H9 (cell line): ENCODE data around the gene LRRC26. TPM values are rescaled to one million over a fixed set of nuclear protein-coding genes. Genes with fewer than 3 reads are reported as not detected.
A peak's percentile ranks its signal among the peaks of the same experiment; 100 is the strongest.

ENCODE experiments used
- DNase-seq: peaks from one replicate; pipeline ENCODE4 v3.0.0-alpha.2; 2017
- H2AFZ ChIP-seq: one replicate; pipeline ENCODE4 v1.6.1; 2013; ENCODE audit warnings: mild to moderate bottlenecking, low read length, control low read depth, moderate library complexity
- H2AK5ac ChIP-seq: 2 replicates; pipeline ENCODE4 v1.6.1; 2013; ENCODE audit warnings: low read length, control low read depth, mixed read lengths; ENCODE audit not compliant: insufficient read length
- H2BK120ac ChIP-seq: one replicate; pipeline ENCODE4 v1.6.1; 2013; ENCODE audit warnings: low read depth, mild to moderate bottlenecking, low read length, control low read depth, inconsistent platforms; ENCODE audit not compliant: poor library complexity, severe bottlenecking
- H2BK12ac ChIP-seq: 2 replicates; pipeline ENCODE4 v1.6.1; 2013; ENCODE audit warnings: low read length, control low read depth, mixed read lengths, low read depth; ENCODE audit not compliant: insufficient read length
- H2BK15ac ChIP-seq: 2 replicates; pipeline ENCODE4 v1.6.1; 2013; ENCODE audit warnings: low read depth, low read length, control low read depth
- H2BK20ac ChIP-seq: one replicate; pipeline ENCODE4 v1.6.1; 2013; ENCODE audit warnings: low read depth, mild to moderate bottlenecking, low read length, control low read depth, inconsistent platforms; ENCODE audit not compliant: poor library complexity, severe bottlenecking
- H2BK5ac ChIP-seq: 2 replicates; pipeline ENCODE4 v1.6.1; 2013; ENCODE audit warnings: low read length, control low read depth, mixed read lengths; ENCODE audit not compliant: insufficient read length
- H3K14ac ChIP-seq: 2 replicates; pipeline ENCODE4 v1.6.1; 2013; ENCODE audit warnings: low read length, control low read depth; ENCODE audit not compliant: insufficient read depth
- H3K18ac ChIP-seq: 2 replicates; pipeline ENCODE4 v1.6.1; 2013; ENCODE audit warnings: low read depth, mild to moderate bottlenecking, mixed read lengths, low read length, control low read depth; ENCODE audit not compliant: insufficient read length
- H3K23ac ChIP-seq: 2 replicates; pipeline ENCODE4 v1.6.1; 2013; ENCODE audit warnings: low read length, control low read depth, mixed read lengths, low read depth; ENCODE audit not compliant: insufficient read length
- H3K23me2 ChIP-seq: 2 replicates; pipeline ENCODE4 v1.6.1; 2013; ENCODE audit warnings: low read depth, mild to moderate bottlenecking, mixed read lengths, low read length, control low read depth; ENCODE audit not compliant: insufficient read length, poor library complexity, severe bottlenecking
- H3K27ac ChIP-seq: 2 replicates; pipeline ENCODE4 v1.5.1; 2013; ENCODE audit warnings: low read length, control low read depth, mixed read lengths, low read depth; ENCODE audit not compliant: insufficient read length
- H3K27me3 ChIP-seq: 2 replicates; pipeline ENCODE4 v1.6.1; 2013; ENCODE audit warnings: low read length, control low read depth, inconsistent platforms; ENCODE audit not compliant: insufficient read depth
- H3K4ac ChIP-seq: 2 replicates; pipeline ENCODE4 v1.6.1; 2013; ENCODE audit warnings: low read depth, mild to moderate bottlenecking, control low read depth, inconsistent platforms, low read length, moderate library complexity
- H3K4me1 ChIP-seq: 2 replicates; pipeline ENCODE4 v1.6.1; 2013; ENCODE audit warnings: low read length, control low read depth, inconsistent platforms; ENCODE audit not compliant: insufficient read depth
- H3K4me2 ChIP-seq: 2 replicates; pipeline ENCODE4 v1.6.1; 2013; ENCODE audit warnings: low read length, control low read depth, mixed read lengths; ENCODE audit not compliant: insufficient read length, insufficient read depth
- H3K56ac ChIP-seq: 2 replicates; pipeline ENCODE4 v1.6.1; 2013; ENCODE audit warnings: low read depth, mild to moderate bottlenecking, mixed read lengths, low read length, control low read depth; ENCODE audit not compliant: insufficient read length
- H3K79me1 ChIP-seq: 2 replicates; pipeline ENCODE4 v1.6.1; 2013; ENCODE audit warnings: low read depth, mild to moderate bottlenecking, moderate library complexity, low read length, control low read depth, inconsistent platforms; ENCODE audit not compliant: insufficient read depth, poor library complexity, severe bottlenecking
- H3K79me2 ChIP-seq: 2 replicates; pipeline ENCODE4 v1.6.1; 2013; ENCODE audit warnings: low read length, control low read depth, inconsistent platforms; ENCODE audit not compliant: insufficient read depth
- H3K9ac ChIP-seq: 2 replicates; pipeline ENCODE4 v1.6.1; 2013; ENCODE audit warnings: low read length, control low read depth, mixed read lengths; ENCODE audit not compliant: insufficient read length; ENCODE audit errors: extremely low read depth
- H3K9me3 ChIP-seq: one replicate; pipeline ENCODE4 v1.6.1; 2013; ENCODE audit warnings: low read depth, low read length, inconsistent platforms; ENCODE audit not compliant: control insufficient read depth
- H3T11ph ChIP-seq: one replicate; pipeline ENCODE4 v1.6.1; 2013; ENCODE audit warnings: mild to moderate bottlenecking, low read length, control low read depth, inconsistent platforms
- H4K20me1 ChIP-seq: one replicate; pipeline ENCODE4 v1.6.1; 2013; ENCODE audit not compliant: control insufficient read depth, insufficient read length, insufficient read depth
- H4K5ac ChIP-seq: 2 replicates; pipeline ENCODE4 v1.6.1; 2013; ENCODE audit warnings: low read depth, mild to moderate bottlenecking, mixed read lengths, low read length, control low read depth; ENCODE audit not compliant: insufficient read length
- H4K8ac ChIP-seq: replicated peaks from 2 replicates; pipeline ENCODE4 v1.6.1; 2013; ENCODE audit warnings: low read length, control low read depth, mixed read lengths, low read depth; ENCODE audit not compliant: insufficient read length
- H4K91ac ChIP-seq: 2 replicates; pipeline ENCODE4 v1.6.1; 2013; ENCODE audit warnings: low read depth, mild to moderate bottlenecking, moderate library complexity, mixed read lengths, low read length, control low read depth; ENCODE audit not compliant: insufficient read length
- H3K27ac Mint-ChIP-seq, 3 experiments: 2 replicates in 2 of 3; 3 replicates in 1 of 3; pipeline ENCODE4 v1.8.0; 2020 to 2021; ENCODE audit warnings: mixed read lengths in 3 of 3, mild to moderate bottlenecking in 1 of 3, moderate library complexity in 1 of 3
- H3K27me3 Mint-ChIP-seq: 2 replicates; pipeline ENCODE4 v1.8.0; 2021; ENCODE audit warnings: low read depth, mild to moderate bottlenecking, moderate library complexity, mixed read lengths
- H3K36me3 Mint-ChIP-seq, 3 experiments: 2 replicates in 2 of 3; 3 replicates in 1 of 3; pipeline ENCODE4 v1.8.0; 2020 to 2021; ENCODE audit warnings: low read depth in 3 of 3, mixed read lengths in 3 of 3; ENCODE audit not compliant: insufficient read depth in 1 of 3
- H3K4me1 Mint-ChIP-seq, 2 experiments: 2 replicates each; pipeline ENCODE4 v1.8.0; 2020; ENCODE audit warnings: mixed read lengths in 2 of 2
- H3K4me3 Mint-ChIP-seq, 2 experiments: 2 replicates in 1 of 2; 3 replicates in 1 of 2; pipeline ENCODE4 v1.8.0; 2020 to 2021; ENCODE audit warnings: mild to moderate bottlenecking in 2 of 2, mixed read lengths in 2 of 2, moderate library complexity in 1 of 2
- H3K9me3 Mint-ChIP-seq, 2 experiments: 2 replicates in 1 of 2; 3 replicates in 1 of 2; pipeline ENCODE4 v1.8.0; 2020; ENCODE audit warnings: mild to moderate bottlenecking in 2 of 2, mixed read lengths in 2 of 2, moderate library complexity in 1 of 2
- WGBS: extraction: QIAGEN DNeasy Blood & Tissue Kit; methylation state at CpG from one replicate; pipeline ENCODE4 v1.1.7; 2013; ENCODE audit warnings: missing lambda C conversion rate, low lambda C conversion rate, mixed read lengths; ENCODE audit not compliant: insufficient read length; ENCODE audit errors: extremely low coverage; 5-methylcytosine and 5-hydroxymethylcytosine counted together
- total RNA-seq: library from RNA; stranded (reverse); gene quantifications from 2 replicates; pipeline ENCODE4 v1.2.1, GENCODE V29; 2021
- TF ChIP-seq, protein P1 (sequence below): fragments of 200-600 bp; sonication (generic); conservative IDR thresholded peaks from 3 replicates; pipeline ENCODE4 v1.8.0; 2021; ENCODE audit warnings: antibody characterized with exemption, mild to moderate bottlenecking

The LRRC26 gene
- total RNA-seq, 1 experiment from 2014 or later: 0.96 TPM

DNA sequence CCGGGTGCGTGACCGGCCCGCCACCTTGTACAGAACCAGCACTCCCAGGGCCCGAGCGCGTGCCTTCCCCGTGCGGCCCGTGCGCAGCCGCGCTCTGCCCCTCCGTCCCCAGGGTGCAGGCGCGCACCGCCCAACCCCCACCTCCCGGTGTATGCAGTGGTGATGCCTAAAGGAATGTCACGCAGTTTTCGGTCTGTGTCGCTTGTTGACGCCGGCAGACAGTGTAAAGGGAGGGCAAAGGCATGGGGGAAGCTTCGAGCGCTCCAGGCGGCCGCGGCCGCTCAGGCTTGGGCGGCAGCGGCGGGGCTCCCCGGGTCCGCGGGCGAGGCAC is 1.3 kb downstream of the LRRC26 start:
- H2AK5ac ChIP-seq: no peak overlapping the region
- no peaks in the 10 kb centered on the region for H3K4me1 ChIP-seq
- H2BK120ac ChIP-seq: no peak overlapping the region
- H3K9me3 ChIP-seq: no peaks in the 10 kb centered on the region
- H3K18ac ChIP-seq: no peak overlapping the region
- H3K27me3 ChIP-seq: peaks cover 37% of the 10 kb centered on the region; the same call in 1 of the 2 replicates
- no peak overlapping the region for H4K8ac ChIP-seq
- H2BK20ac ChIP-seq: no peak overlapping the region
- peaks cover 91% of the 10 kb centered on the region for H3K27me3 Mint-ChIP-seq
- TF ChIP-seq, protein P1, sequence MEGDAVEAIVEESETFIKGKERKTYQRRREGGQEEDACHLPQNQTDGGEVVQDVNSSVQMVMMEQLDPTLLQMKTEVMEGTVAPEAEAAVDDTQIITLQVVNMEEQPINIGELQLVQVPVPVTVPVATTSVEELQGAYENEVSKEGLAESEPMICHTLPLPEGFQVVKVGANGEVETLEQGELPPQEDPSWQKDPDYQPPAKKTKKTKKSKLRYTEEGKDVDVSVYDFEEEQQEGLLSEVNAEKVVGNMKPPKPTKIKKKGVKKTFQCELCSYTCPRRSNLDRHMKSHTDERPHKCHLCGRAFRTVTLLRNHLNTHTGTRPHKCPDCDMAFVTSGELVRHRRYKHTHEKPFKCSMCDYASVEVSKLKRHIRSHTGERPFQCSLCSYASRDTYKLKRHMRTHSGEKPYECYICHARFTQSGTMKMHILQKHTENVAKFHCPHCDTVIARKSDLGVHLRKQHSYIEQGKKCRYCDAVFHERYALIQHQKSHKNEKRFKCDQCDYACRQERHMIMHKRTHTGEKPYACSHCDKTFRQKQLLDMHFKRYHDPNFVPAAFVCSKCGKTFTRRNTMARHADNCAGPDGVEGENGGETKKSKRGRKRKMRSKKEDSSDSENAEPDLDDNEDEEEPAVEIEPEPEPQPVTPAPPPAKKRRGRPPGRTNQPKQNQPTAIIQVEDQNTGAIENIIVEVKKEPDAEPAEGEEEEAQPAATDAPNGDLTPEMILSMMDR: no peak
- H3K4me2 ChIP-seq: peak overlapping the region; percentile 68
- WGBS: no CpG with 5 or more reads among the region's 36 CpGs
- no peak overlapping the region for H4K5ac ChIP-seq
- no peak overlapping the region for H4K91ac ChIP-seq
- H2AFZ ChIP-seq: no peak overlapping the region
- no peaks in the 10 kb centered on the region for H3K79me1 ChIP-seq
- no peak overlapping the region for H3K14ac ChIP-seq
- H2BK5ac ChIP-seq: no peak overlapping the region
- no peaks in the 10 kb centered on the region for H3K9me3 Mint-ChIP-seq
- H3K36me3 Mint-ChIP-seq: no peaks in the 10 kb centered on the region
- H3T11ph ChIP-seq: no peak overlapping the region
- peak overlapping the region; percentile 47 to 73; a peak in 4 of 5 replicates for H3K4me3 Mint-ChIP-seq
- no peak for DNase-seq
- H3K4ac ChIP-seq: no peak overlapping the region
- H3K23ac ChIP-seq: no peak overlapping the region
- H3K27ac ChIP-seq: no peak overlapping the region
- no peak overlapping the region for H3K9ac ChIP-seq
- H3K27ac Mint-ChIP-seq: no peak overlapping the region
- peaks cover 3 to 7% of the 10 kb centered on the region in 2 experiments for H3K4me1 Mint-ChIP-seq
- no peaks in the 10 kb centered on the region for H3K79me2 ChIP-seq
- H4K20me1 ChIP-seq: no peaks in the 10 kb centered on the region
- no peak overlapping the region for H2BK12ac ChIP-seq
- no peak overlapping the region for H2BK15ac ChIP-seq
- H3K23me2 ChIP-seq: peaks cover 4% of the 10 kb centered on the region
- no peak overlapping the region for H3K56ac ChIP-seq
